DND-41 (cell line): ENCODE results near the gene ZNF207.

Experiments used
- ATAC-seq: fragments of 200-7000 bp; cut with Tn5 transposase; 3 replicates; pipeline ENCODE4 v1.9.1; 2021; ENCODE audit warnings: low read depth; ENCODE audit not compliant: insufficient read depth
- DNase-seq: peaks from one replicate; pipeline ENCODE4 v3.0.0-alpha.2; 2020
- H2AFZ ChIP-seq: 2 replicates; pipeline ENCODE4 v1.6.0; 2012; ENCODE audit warnings: low read depth, low read length
- H3K27ac ChIP-seq: 2 replicates; pipeline ENCODE4 v1.5.1; 2012; ENCODE audit warnings: low read length, inconsistent platforms
- H3K27me3 ChIP-seq: fragments of 200-600 bp; sonication (generic); 2 replicates; pipeline ENCODE4 v1.6.0; 2012; ENCODE audit warnings: low read length, mild to moderate bottlenecking, inconsistent platforms; ENCODE audit not compliant: insufficient read depth, poor library complexity
- H3K36me3 ChIP-seq: 2 replicates; pipeline ENCODE4 v1.5.1; 2012; ENCODE audit warnings: low read length, inconsistent platforms; ENCODE audit not compliant: insufficient read depth
- H3K4me1 ChIP-seq: 2 replicates; pipeline ENCODE4 v1.5.1; 2012; ENCODE audit warnings: mild to moderate bottlenecking, low read length; ENCODE audit not compliant: insufficient read depth
- H3K4me2 ChIP-seq: 2 replicates; pipeline ENCODE4 v1.6.0; 2012; ENCODE audit warnings: mild to moderate bottlenecking, moderate library complexity, low read length, inconsistent platforms; ENCODE audit not compliant: insufficient read depth
- H3K4me3 ChIP-seq, 2 experiments: fragments of 200-600 bp in 1 of 2; shearing (Covaris generic) in 1 of 2; 2 replicates each; pipeline ENCODE4 v1.5.1; 2012 to 2016; ENCODE audit warnings: inconsistent platforms in 2 of 2, low read length in 2 of 2, mild to moderate bottlenecking in 2 of 2, low read depth in 1 of 2, moderate library complexity in 1 of 2
- H3K79me2 ChIP-seq: 2 replicates; pipeline ENCODE4 v1.6.0; 2012; ENCODE audit warnings: low read length, inconsistent platforms; ENCODE audit not compliant: insufficient read depth
- H3K9ac ChIP-seq: 2 replicates; pipeline ENCODE4 v1.6.0; 2012; ENCODE audit warnings: low read depth, mild to moderate bottlenecking, inconsistent platforms, low read length, moderate library complexity
- H3K9me3 ChIP-seq: 2 replicates; pipeline ENCODE4 v1.5.1; 2012; ENCODE audit warnings: low read length, moderate library complexity, mild to moderate bottlenecking, inconsistent platforms; ENCODE audit not compliant: insufficient read depth, severe bottlenecking
- H4K20me1 ChIP-seq: 2 replicates; pipeline ENCODE4 v1.6.0; 2012; ENCODE audit warnings: low read length; ENCODE audit not compliant: insufficient read depth
- EZH2 ChIP-seq: IDR thresholded peaks from 3 replicates; pipeline ENCODE4 v1.6.1; 2012; ENCODE audit warnings: borderline replicate concordance, low read depth, mild to moderate bottlenecking, moderate library complexity, low read length, inconsistent platforms; ENCODE audit not compliant: severe bottlenecking
- TF ChIP-seq, protein P1 (sequence below): IDR thresholded peaks from 2 replicates; pipeline ENCODE4 v1.5.1; 2012; ENCODE audit warnings: borderline replicate concordance, low read length, moderate library complexity, mild to moderate bottlenecking; ENCODE audit not compliant: poor library complexity, severe bottlenecking; ENCODE audit errors: extremely low read depth

Gene ZNF207

GRCh38 chr17:32323046-32323445 is 26.9 kb upstream of the ZNF207 start:
- Histone ChIP-seq H4K20me1 (no peaks in the 10 kb centered on the region), H3K4me2 (no peak overlapping the region), H2AFZ (no peak overlapping the region), H3K4me1 (no peaks in the 10 kb centered on the region), H3K27me3 (no peaks in the 10 kb centered on the region), H3K9me3 (no peaks in the 10 kb centered on the region), H3K36me3 (no peaks in the 10 kb centered on the region), H3K27ac (no peak overlapping the region), H3K9ac (no peak overlapping the region), H3K4me3 (no peak overlapping the region), H3K79me2 (no peaks in the 10 kb centered on the region)
- TF ChIP-seq EZH2: no peak
- TF ChIP-seq, protein P1, sequence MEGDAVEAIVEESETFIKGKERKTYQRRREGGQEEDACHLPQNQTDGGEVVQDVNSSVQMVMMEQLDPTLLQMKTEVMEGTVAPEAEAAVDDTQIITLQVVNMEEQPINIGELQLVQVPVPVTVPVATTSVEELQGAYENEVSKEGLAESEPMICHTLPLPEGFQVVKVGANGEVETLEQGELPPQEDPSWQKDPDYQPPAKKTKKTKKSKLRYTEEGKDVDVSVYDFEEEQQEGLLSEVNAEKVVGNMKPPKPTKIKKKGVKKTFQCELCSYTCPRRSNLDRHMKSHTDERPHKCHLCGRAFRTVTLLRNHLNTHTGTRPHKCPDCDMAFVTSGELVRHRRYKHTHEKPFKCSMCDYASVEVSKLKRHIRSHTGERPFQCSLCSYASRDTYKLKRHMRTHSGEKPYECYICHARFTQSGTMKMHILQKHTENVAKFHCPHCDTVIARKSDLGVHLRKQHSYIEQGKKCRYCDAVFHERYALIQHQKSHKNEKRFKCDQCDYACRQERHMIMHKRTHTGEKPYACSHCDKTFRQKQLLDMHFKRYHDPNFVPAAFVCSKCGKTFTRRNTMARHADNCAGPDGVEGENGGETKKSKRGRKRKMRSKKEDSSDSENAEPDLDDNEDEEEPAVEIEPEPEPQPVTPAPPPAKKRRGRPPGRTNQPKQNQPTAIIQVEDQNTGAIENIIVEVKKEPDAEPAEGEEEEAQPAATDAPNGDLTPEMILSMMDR: no peak
- ATAC-seq (no peak), DNase-seq (no peak)

- Histone ChIP-seq H3K27ac (no peak overlapping the region), H3K4me2 (no peak overlapping the region), H3K9ac (no peak overlapping the region), H3K9me3 (no peaks in the 10 kb centered on the region), H4K20me1 (no peaks in the 10 kb centered on the region), H3K27me3 (no peaks in the 10 kb centered on the region), H2AFZ (no peak overlapping the region), H3K4me3 (no peak overlapping the region), H3K36me3 (no peaks in the 10 kb centered on the region), H3K4me1 (no peaks in the 10 kb centered on the region), H3K79me2 (no peaks in the 10 kb centered on the region)
- no peak for TF ChIP-seq EZH2
- TF ChIP-seq, protein P1: no peak
- no peak for ATAC-seq
- no peak for DNase-seq
These were observed 26.0 kb upstream of the ZNF207 start for GRCh38 chr17:32323811-32324491.

DNA sequence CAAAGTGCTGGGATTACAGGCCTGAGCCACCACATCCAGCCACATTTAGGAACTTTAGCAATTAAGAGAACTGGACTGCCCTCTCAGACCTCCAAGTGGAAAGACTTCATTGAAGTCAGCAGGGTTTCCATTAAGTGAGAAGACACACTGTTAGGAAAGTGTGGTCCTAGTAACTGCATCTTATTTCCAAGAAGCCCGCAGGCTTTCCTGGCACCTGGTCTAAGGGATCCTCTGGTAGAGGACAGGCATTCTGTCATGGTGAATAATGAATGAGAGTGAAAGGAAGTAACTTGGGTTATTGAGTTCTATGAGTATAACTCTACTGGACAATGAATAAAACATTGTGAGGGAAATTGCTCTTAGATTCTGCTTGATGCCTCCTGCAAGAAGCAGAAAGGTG is 22.0 kb upstream of the ZNF207 start:
- peaks cover 24% of the 10 kb centered on the region for H3K4me1 ChIP-seq
- no peak for ATAC-seq

More for the DNA sequence above, 22.0 kb upstream of the ZNF207 start:
- no peak for TF ChIP-seq EZH2
- TF ChIP-seq, protein P1: no peak
- H3K9me3 ChIP-seq: no peaks in the 10 kb centered on the region
- H3K4me2 ChIP-seq: no peak overlapping the region
- no peaks in the 10 kb centered on the region for H4K20me1 ChIP-seq
- H3K36me3 ChIP-seq: no peaks in the 10 kb centered on the region
- no peaks in the 10 kb centered on the region for H3K79me2 ChIP-seq
- no peaks in the 10 kb centered on the region for H3K27me3 ChIP-seq
- H3K4me3 ChIP-seq: no peak overlapping the region
- DNase-seq: no peak
- H2AFZ ChIP-seq: no peak overlapping the region
- no peak overlapping the region for H3K27ac ChIP-seq
- H3K9ac ChIP-seq: no peak overlapping the region
